ENCODE measurements around the gene PTGFRN. TPM values are rescaled to one million over a fixed set of nuclear protein-coding genes. Genes with fewer than 3 reads are reported as not detected.

Gene PTGFRN
- total and polyA plus RNA-seq, 9 donors = 22.9 to 106 (median 65.8) TPM

- TF ChIP-seq CTCF (IDR thresholded peaks at IDR 0.05) = no peak
- TF ChIP-seq EP300 (IDR thresholded peaks at IDR 0.05) = no peak
- no peak for TF ChIP-seq POLR2A (IDR thresholded peaks at IDR 0.05)
- intact Hi-C loops (cut with DNase I) = no loop called here
- 42 to 49% (median 44%) methylated on average over 3 of the region's 3 CpGs for WGBS, 3 donors
- Histone ChIP-seq H3K36me3 (no peaks in the 10 kb centered on the region), H3K4me1 (ENCODE audit: insufficient read depth) (no peaks in the 10 kb centered on the region), H3K27ac (no peak overlapping the region), H3K4me3 (no peak overlapping the region), H3K27me3 (no peaks in the 10 kb centered on the region), H3K9me3 (no peaks in the 10 kb centered on the region)
- DNase-seq = no peak
These were observed 41.3 kb upstream of the PTGFRN start for GRCh38 chr1:116868385-116868784.

- Histone ChIP-seq H3K9me3 (no peaks in the 10 kb centered on the region), H3K4me3 (no peak overlapping the region), H3K4me1 (ENCODE audit: insufficient read depth) (no peaks in the 10 kb centered on the region), H3K36me3 (no peaks in the 10 kb centered on the region), H3K27ac (no peak overlapping the region), H3K27me3 (no peaks in the 10 kb centered on the region)
- intact Hi-C loops (cut with DNase I) = loop anchor here in 1 of 4 donors (10.0 kb wide), 1 partner anchor 55 kb away; no protein-coding TSS in a partner anchor
- TF ChIP-seq POLR2A (IDR thresholded peaks at IDR 0.05) (no peak), CTCF (IDR thresholded peaks at IDR 0.05) (no peak), EP300 (IDR thresholded peaks at IDR 0.05) (no peak)
- no peak for DNase-seq
- WGBS, 3 donors = 92 to 96% (median 94%) methylated on average over 4 of the region's 4 CpGs
These were observed 40.1 kb upstream of the PTGFRN start for GRCh38 chr1:116869611-116870010.

GRCh38 chr1:116870300-116870699, 39.4 kb upstream of the PTGFRN start:
- H3K4me1 ChIP-seq (ENCODE audit: insufficient read depth) = no peaks in the 10 kb centered on the region
- no peak for DNase-seq
- no peaks in the 10 kb centered on the region for H3K36me3 ChIP-seq
- H3K4me3 ChIP-seq = no peak overlapping the region
- WGBS, 3 donors = 82 to 92% (median 89%) methylated on average over 7 of the region's 7 CpGs
- no peak overlapping the region for H3K27ac ChIP-seq
- intact Hi-C loops (cut with DNase I) = loop anchor here in 1 of 4 donors (10.0 kb wide), 1 partner anchor 55 kb away; no protein-coding TSS in a partner anchor
- no peaks in the 10 kb centered on the region for H3K9me3 ChIP-seq
- TF ChIP-seq POLR2A (IDR thresholded peaks at IDR 0.05) (no peak), EP300 (IDR thresholded peaks at IDR 0.05) (no peak), CTCF (IDR thresholded peaks at IDR 0.05) (no peak)
- H3K27me3 ChIP-seq = no peaks in the 10 kb centered on the region

- H3K4me1 ChIP-seq (ENCODE audit: insufficient read depth) = no peaks in the 10 kb centered on the region
- no peak overlapping the region for H3K27ac ChIP-seq
- H3K9me3 ChIP-seq = no peaks in the 10 kb centered on the region
- H3K27me3 ChIP-seq = no peaks in the 10 kb centered on the region
- 42 to 64% (median 56%) methylated on average over 4 of the region's 4 CpGs for WGBS, 3 donors
- no peak for DNase-seq
- no peaks in the 10 kb centered on the region for H3K36me3 ChIP-seq
- intact Hi-C loops (cut with DNase I) = loop anchor here in 1 of 4 donors (10.0 kb wide), 1 partner anchor 53 kb away; no protein-coding TSS in a partner anchor
- no peak for TF ChIP-seq POLR2A (IDR thresholded peaks at IDR 0.05)
- TF ChIP-seq CTCF (IDR thresholded peaks at IDR 0.05) = no peak
- TF ChIP-seq EP300 (IDR thresholded peaks at IDR 0.05) = no peak
- no peak overlapping the region for H3K4me3 ChIP-seq
These were observed 38.0 kb upstream of the PTGFRN start for GRCh38 chr1:116871779-116872146.
